ENCODE measurements around the gene ALDH7A1.

- TF ChIP-seq CTCF (IDR thresholded peaks at IDR 0.05), result no peak
- TF ChIP-seq POLR2A (IDR thresholded peaks at IDR 0.05), result no peak
These were observed 75.1 kb downstream of the ALDH7A1 start for GRCh38 chr5:126519637-126520592.
